GM06990 (cell line): ENCODE data around the gene WDFY2.

ENCODE experiments used
- DNase-seq: peaks from one replicate; pipeline ENCODE4 v3.0.0-alpha.2; 2011; ENCODE audit not compliant: insufficient read length; ENCODE audit errors: extremely low read depth
- H3K27me3 ChIP-seq: replicated peaks from 2 replicates; pipeline ENCODE4 v1.6.0; 2011; ENCODE audit warnings: low read length; ENCODE audit not compliant: control insufficient read depth, insufficient read depth
- H3K36me3 ChIP-seq: 2 replicates; pipeline ENCODE4 v1.5.1; 2011; ENCODE audit warnings: low read length; ENCODE audit not compliant: control insufficient read depth, insufficient read depth
- H3K4me3 ChIP-seq: replicated peaks from 2 replicates; pipeline ENCODE4 v1.5.1; 2011; ENCODE audit warnings: low read depth, mild to moderate bottlenecking, control low read depth, low read length
- CTCF ChIP-seq: IDR thresholded peaks from 2 replicates; pipeline ENCODE4 v1.5.1; 2011; ENCODE audit warnings: low read length, control low read depth, mild to moderate bottlenecking, inconsistent platforms; ENCODE audit not compliant: insufficient read depth, poor library complexity, severe bottlenecking

Gene WDFY2

GRCh38 chr13:51803422-51804294, 219.4 kb downstream of the WDFY2 start, which contains the start of gene DHRS12:
Gene DHRS12 (minus strand): TSS chr13:51804163. CDS start chr13:51799659, 4,504 bp downstream.
- no peaks in the 10 kb centered on the region for H3K27me3 ChIP-seq
- TF ChIP-seq CTCF, result peak; percentile 18
- peak; percentile 88 for DNase-seq
- peak within 1 kb of the TSS; percentile 80 for H3K4me3 ChIP-seq
- no peaks in the 10 kb centered on the region for H3K36me3 ChIP-seq

GRCh38 chr13:51804295-51805172, 220.3 kb downstream of the WDFY2 start:
- H3K36me3 ChIP-seq, result no peaks in the 10 kb centered on the region
- H3K27me3 ChIP-seq, result no peaks in the 10 kb centered on the region
- peak overlapping the region; percentile 80 for H3K4me3 ChIP-seq
- TF ChIP-seq CTCF, result no peak
- no peak for DNase-seq

GRCh38 chr13:51805313-51805712, 221.1 kb downstream of the WDFY2 start:
- TF ChIP-seq CTCF, result no peak
- no peak for DNase-seq
- Histone ChIP-seq H3K27me3 (no peaks in the 10 kb centered on the region), H3K36me3 (no peaks in the 10 kb centered on the region), H3K4me3 (no peak overlapping the region)

- TF ChIP-seq CTCF, result no peak
- H3K36me3 ChIP-seq, result no peaks in the 10 kb centered on the region
- H3K27me3 ChIP-seq, result no peaks in the 10 kb centered on the region
- no peak overlapping the region for H3K4me3 ChIP-seq
- DNase-seq, result no peak
Measured at GRCh38 chr13:51805925-51806324, 221.7 kb downstream of the WDFY2 start.

- TF ChIP-seq CTCF, result no peak
- Histone ChIP-seq H3K4me3 (no peak overlapping the region), H3K36me3 (no peaks in the 10 kb centered on the region), H3K27me3 (no peaks in the 10 kb centered on the region)
- DNase-seq, result no peak
Measured at GRCh38 chr13:51806566-51806965, 222.3 kb downstream of the WDFY2 start.
